Pulmonary artery endothelial cell (primary cell): ENCODE measurements around the gene GATA6. TPM values are rescaled to one million over a fixed set of nuclear protein-coding genes. Genes with fewer than 3 reads are reported as not detected.

Source experiments
- DNase-seq: peaks from one replicate; pipeline ENCODE4 v3.0.0-alpha.2; 2011; ENCODE audit warnings: low read depth, low spot score
- total RNA-seq: library from RNA; depleted of rRNA; stranded (reverse); fragments of >200 nt; gene quantifications from 2 replicates; pipeline ENCODE4 v1.2.3, GENCODE V29; 2014

GATA6 gene
- total RNA-seq, 1 donor from 2014 or later: 11.9 TPM

DNA sequence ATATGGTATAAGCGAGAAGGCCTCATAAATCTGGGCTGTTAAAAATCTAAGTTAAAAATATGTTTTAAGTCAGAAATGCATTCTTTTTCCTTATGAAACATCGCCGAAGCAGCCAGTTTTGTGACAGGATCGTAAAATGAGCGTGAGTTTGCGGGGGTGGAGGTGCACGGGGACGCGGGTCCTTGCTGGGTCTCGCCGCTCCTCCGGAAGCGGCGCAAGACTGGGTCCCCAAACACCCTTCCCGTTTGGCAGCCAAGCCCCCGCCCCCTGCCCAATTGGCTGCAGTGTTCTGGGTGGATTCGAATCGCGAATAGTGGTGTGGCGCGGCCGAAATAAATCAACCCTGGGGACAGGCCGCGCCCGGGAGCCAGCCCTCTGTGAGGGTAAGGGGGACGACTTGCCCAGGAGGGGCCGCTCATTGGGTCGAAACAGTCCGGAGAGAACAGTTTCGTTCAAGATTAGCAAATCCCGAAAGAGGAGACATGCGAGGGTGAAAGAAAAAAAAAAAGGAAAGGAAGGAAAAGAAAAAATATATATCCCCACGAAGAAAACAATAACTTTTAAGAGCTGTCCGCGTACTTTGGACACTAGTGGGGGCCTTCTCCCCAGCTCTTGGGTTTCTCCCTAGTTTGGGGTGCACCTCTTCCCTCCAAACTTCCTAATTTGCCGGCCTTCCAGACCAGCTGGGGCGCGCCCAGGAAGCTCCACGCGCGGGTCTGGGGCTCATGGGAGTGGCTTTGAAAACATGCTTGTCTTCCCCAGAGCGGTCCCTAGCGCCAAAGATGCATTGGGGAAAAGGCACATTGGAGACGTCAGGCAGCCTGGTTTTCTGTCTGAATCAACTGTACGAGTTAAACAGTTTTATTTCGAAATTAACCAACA, 3.1 kb upstream of the GATA6 start:
- DNase-seq: no peak

DNA sequence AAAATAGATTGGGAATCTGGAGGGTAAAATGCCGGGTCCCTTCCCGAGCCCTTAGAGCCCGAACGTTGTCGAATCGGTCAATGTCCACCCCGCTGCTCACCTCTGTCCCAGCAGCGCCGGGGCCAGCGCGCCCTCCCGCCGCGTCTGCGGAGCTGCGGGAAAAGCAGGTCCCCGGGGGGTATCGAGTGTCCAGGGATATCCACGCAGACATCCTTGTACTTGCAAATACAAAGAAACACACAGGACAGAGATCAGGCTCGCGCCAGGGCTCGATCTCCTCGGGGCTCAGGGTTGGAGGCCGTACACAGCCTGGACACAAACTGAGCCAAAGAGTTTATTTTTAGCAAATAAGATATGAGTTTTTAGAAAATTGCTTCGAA, 2.3 kb upstream of the GATA6 start:
- DNase-seq: no peak

DNA sequence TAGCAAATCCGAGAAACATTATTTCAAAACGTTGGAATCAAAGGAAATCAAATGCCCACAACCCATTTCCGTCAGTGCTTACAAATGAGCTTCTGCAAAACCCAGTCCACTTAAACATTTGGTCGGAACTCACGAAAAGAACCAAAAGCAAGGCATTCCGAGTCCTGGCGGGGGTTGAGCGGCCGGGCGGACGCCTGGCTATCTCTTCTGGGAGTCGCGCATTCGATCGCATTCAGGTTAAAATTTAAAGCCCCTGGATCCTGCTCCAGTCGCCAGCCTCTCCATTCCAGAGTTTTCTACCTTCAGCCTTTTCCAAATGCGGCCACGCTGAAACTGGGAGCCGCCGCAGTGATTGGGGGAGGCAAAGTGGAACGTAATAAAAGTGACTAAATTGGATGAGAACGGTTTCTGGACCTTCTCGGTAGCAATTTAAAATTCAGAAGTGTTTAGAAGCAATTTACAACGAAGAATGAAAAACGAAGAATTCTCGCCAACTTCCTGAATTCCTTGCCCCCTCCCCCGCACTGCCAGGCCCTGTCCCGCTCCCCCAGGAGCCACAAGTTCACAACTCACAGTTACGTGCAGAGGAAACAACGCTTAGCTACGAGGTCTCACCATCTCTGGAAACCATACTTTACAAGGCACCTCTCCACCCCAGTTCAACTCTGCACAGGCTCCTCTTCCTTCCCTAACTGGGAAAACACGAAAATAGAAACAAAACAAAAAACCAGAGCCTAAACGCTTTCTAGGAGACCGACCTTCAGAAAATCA, 1.7 kb upstream of the GATA6 start:
- DNase-seq: no peak

GRCh38 chr18:22168360-22168921, 948 bp upstream of the GATA6 start:
- DNase-seq: no peak

DNA sequence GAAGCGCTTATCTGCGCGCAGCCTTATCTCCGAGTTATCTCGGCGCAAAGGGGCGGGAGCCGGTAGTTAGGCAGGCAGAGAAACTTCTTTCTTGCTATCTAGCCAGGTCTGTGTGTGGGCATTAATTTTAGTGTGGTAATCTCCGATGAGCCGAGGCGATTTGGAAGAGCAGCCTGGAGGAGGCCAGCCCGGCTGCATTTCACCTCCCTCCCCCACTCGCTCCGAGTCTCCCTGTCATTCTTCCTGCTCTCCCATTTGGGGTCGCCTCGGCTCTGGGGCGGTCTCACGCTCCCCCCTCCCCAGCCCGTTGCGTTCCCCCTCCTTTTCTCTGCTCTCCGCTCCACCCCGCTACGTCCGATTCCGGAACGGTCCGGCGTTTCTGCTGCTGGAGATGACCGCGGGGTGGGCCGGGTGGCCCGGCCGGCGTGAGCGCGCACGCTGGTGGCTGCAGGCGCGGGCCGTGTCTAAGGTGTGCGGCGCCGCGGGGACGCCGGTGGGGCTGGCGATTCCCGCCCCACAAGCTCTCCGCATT, 566 bp downstream of the GATA6 start:
- no peak for DNase-seq

DNA sequence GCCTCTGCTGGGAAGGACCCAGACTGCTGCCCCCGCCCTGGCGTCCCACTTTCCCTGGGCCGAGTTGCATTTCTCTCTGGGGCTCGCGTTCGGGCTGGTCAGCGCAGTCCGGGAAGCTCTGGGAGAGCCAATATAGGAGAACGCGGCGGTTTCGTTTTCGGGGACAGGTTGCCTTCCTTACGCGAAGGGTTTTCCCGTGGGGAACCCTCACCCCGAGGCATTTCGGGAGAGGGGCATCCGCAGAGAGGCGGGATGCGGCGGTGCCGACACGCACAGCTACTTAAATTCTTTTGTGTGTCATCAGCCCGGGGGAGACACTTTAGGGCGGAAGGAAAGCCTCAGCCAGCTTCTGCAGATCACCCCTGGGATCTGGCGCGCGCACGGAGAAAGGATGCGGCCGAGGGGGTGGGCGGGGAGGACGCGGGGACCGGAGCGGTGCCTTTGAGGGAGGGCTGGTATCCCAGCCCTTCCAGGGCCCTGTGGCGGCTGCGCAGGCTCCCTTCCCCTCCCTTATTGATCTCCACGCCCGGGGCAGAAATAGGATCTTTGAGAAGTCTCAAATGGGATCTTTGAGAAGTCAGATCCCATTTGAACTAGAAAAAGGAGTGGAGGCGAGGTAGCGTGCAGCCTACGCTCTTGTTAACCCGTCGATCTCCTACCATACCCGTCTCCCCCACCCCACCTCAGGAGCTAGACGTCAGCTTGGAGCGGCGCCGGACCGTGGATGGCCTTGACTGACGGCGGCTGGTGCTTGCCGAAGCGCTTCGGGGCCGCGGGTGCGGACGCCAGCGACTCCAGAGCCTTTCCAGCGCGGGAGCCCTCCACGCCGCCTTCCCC, 1.2 kb downstream of the GATA6 start:
- no peak for DNase-seq

DNA sequence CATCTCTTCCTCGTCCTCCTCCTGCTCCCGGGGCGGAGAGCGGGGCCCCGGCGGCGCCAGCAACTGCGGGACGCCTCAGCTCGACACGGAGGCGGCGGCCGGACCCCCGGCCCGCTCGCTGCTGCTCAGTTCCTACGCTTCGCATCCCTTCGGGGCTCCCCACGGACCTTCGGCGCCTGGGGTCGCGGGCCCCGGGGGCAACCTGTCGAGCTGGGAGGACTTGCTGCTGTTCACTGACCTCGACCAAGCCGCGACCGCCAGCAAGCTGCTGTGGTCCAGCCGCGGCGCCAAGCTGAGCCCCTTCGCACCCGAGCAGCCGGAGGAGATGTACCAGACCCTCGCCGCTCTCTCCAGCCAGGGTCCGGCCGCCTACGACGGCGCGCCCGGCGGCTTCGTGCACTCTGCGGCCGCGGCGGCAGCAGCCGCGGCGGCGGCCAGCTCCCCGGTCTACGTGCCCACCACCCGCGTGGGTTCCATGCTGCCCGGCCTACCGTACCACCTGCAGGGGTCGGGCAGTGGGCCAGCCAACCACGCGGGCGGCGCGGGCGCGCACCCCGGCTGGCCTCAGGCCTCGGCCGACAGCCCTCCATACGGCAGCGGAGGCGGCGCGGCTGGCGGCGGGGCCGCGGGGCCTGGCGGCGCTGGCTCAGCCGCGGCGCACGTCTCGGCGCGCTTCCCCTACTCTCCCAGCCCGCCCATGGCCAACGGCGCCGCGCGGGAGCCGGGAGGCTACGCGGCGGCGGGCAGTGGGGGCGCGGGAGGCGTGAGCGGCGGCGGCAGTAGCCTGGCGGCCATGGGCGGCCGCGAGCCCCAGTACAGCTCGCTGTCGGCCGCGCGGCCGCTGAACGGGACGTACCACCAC, 2.1 kb downstream of the GATA6 start:
- DNase-seq: no peak

DNA sequence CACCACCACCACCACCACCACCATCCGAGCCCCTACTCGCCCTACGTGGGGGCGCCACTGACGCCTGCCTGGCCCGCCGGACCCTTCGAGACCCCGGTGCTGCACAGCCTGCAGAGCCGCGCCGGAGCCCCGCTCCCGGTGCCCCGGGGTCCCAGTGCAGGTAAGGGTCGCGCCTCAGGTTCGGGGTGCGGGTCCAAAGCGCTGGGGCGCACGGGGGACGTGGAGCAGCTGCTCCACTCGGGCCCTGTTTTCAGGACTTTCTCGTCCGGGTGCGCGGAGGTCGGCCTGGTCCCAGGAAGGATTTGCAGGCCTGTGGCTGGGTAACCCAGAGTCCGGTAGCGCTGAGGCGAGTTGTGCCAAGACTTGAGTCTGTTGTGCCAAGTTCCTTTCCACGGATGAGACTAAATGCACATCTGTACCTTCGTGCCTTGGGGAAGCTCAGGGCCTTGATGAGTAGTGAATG, 2.8 kb downstream of the GATA6 start:
- DNase-seq: no peak

GRCh38 chr18:22172594-22173049, 3.2 kb downstream of the GATA6 start:
- DNase-seq: no peak

GRCh38 chr18:22173221-22173927, 4.0 kb downstream of the GATA6 start:
- DNase-seq: no peak

- no peak for DNase-seq
These were observed 4.5 kb downstream of the GATA6 start for GRCh38 chr18:22173928-22174301.

DNA sequence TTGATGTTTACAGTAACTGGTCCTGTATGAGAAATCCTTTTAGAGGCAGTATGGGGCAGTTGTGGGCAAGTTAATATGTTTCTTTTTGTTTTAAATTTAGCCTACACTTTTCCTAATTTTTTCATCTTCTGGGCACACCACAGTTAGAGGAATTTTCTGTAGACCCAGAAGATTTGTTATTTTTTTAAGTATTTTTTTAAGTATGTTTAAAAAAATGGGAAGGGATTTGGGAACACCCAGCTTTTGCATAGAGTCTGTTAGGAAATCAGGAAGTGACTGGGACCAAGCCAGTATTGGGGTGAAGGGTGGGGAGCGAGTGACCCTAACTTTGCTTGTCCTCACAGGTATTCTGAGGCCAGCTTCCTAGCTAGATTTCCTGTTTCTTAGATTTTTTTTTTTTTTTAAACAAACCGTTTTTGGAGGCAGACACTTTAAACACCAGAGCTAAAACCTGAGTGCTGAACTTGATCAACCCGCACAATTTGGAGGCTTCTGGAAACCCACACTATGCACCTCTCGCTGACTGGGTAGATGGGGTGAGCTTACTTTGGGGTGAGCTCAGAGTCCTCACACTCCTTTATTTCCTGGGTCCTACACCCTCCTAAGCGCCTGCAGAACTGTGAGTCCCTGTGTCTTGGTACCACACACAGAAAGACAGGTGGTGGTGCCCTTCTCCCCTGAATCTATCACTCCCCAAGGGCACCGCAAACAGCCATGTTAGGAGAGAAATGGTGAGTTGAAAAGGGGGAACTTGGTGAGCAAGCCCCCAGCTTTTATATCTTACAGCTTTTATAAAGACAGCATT, 5.2 kb downstream of the GATA6 start:
- no peak for DNase-seq

DNA sequence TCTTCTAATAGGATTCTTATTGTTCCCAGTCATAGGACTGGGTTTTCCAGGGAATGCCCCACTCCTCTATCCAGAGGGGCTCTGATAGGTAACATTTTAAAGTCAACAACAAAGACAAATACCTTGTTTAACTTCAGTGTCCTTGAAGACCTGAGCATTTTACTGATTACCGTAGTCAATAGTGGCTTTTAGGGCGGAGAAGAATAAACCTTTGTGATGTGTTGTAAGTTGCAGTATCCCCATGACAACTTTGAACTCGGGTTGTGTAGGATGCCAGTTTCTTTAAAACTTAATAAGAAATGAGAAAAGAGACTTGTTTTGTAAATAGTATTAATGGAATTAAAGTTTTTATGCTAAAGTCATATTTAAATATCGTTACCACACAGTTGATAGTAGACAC, 6.0 kb downstream of the GATA6 start:
- no peak for DNase-seq

DNA sequence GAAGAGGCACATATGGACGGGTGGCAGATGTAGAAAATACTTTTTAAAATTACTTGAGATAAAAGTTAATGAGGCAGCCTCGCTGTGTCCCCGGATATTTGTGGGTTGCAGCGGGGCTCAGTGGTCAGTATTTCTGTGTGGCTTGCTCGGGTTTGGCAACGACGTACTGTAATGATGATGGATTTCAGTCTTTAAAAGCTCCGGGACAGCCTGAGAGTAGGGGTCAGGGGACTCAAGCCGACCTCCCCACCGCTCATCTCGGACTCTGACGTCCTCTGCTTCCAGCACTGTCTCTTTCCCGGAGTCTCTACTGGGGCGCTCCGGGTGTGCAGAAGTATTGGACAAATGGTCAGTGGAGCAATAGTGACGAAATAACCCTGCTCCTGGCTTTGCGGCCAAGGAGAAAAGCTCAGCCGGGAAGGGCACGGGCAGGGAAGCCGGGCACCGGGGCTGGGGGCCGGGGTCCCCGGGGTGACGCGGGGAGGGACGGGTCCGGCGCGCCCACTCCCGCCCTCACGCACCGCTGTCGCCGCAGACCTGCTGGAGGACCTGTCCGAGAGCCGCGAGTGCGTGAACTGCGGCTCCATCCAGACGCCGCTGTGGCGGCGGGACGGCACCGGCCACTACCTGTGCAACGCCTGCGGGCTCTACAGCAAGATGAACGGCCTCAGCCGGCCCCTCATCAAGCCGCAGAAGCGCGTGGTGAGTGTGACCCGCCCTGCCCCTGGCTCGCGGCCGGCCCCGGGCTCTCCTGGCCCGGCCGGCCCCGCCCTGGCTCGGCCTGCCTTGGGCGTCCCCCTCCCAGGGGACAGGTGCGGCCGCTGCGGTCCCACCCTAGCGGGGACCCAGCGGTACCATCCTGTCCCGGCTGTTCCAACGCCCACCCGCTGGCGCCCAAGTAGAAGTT, 7.3 kb downstream of the GATA6 start:
- no peak for DNase-seq

- no peak for DNase-seq
These were observed 8.0 kb downstream of the GATA6 start for GRCh38 chr18:22177327-22177871.

GRCh38 chr18:22179174-22179573, 9.8 kb downstream of the GATA6 start:
- DNase-seq: no peak

DNA sequence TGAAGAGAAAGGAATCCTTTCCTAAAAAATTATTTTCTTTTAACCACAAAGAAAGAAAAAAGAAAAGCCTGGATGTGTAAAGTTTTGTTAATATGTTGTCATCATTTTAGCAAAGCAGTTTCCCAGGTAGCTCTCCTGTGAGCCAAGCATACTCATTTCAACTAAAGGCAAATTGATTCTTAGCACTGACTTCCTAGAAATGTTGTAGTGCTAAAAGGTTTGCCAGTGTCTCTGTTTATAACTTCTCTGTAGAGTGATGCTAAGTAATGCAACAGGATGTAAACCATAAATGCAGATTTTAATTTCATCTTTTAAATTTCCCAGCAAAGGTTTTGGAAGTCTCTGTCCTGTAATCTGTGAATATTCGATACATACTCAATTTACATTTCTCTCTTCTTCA, 10.2 kb downstream of the GATA6 start:
- no peak for DNase-seq
